Pancreas (tissue), 10 donors: ENCODE data around the gene KRTAP20-4. TPM values are rescaled to one million over a fixed set of nuclear protein-coding genes. Genes with fewer than 3 reads are reported as not detected.

Experiments used
- ATAC-seq, 4 donors: fragments of 200-7000 bp; cut with Tn5 transposase; one replicate each; pipeline versions ENCODE4 v1.8.0 to v1.9.1; 2020; ENCODE audit warnings: mild to moderate bottlenecking in 4 of 4, moderate library complexity in 4 of 4
- DNase-seq, 6 donors: peaks; one replicate each; pipeline ENCODE4 v3.0.0-alpha.2; 2020
- FAIRE-seq: peaks from 2 replicates; lab custom pipeline; 2012; peaks lifted over from hg19 to GRCh38; lab: Jason Lieb, UNC
- H3K27ac ChIP-seq, 4 donors: fragments of 200-600 bp; sonication (generic); 1 replicate in 3 of 4; 2 replicates in 1 of 4; pipeline versions ENCODE4 v1.5.0 to v1.8.0; 2020
- H3K27me3 ChIP-seq, 4 donors: fragments of 200-600 bp; one replicate each; pipeline ENCODE4 v1.8.0; 2021
- H3K36me3 ChIP-seq, 3 donors: fragments of 200-600 bp; sonication (generic) in 1 of 3; one replicate each; pipeline versions ENCODE4 v1.5.0 to v1.8.0; 2020 to 2021
- H3K4me1 ChIP-seq, 3 donors: fragments of 200-600 bp; one replicate each; pipeline ENCODE4 v1.8.0; 2021
- H3K4me3 ChIP-seq, 4 donors: fragments of 200-600 bp; sonication (generic) in 2 of 4; one replicate each; pipeline versions ENCODE4 v1.5.0 to v1.8.0; 2020 to 2021
- H3K9me3 ChIP-seq, 4 donors: fragments of 200-600 bp; one replicate each; pipeline ENCODE4 v1.8.0; 2021
- CTCF ChIP-seq, 4 donors: fragments of 200-600 bp; sonication (generic) in 3 of 4; IDR thresholded peaks; one replicate each; pipeline versions ENCODE4 v1.5.0 to v1.8.0; 2021; ENCODE audit warnings: antibody characterized with exemption in 4 of 4
- WGBS, 2 donors: extraction: QIAGEN DNeasy Blood & Tissue Kit; methylation state at CpG; one replicate each; pipeline ENCODE4 v1.1.7; 2013; 5-methylcytosine and 5-hydroxymethylcytosine counted together
- intact Hi-C, 3 donors: fragments of 100-400 bp; cut with DNase I; formaldehyde crosslinking; loops; one replicate each; pipeline versions ENCODE4 v1.11.1 to v1.14.2; 2022
- polyA plus RNA-seq, 2 donors: library from polyadenylated mRNA; stranded (reverse); fragments of 200-250 nt; gene quantifications; one replicate each; pipeline ENCODE4 v1.2.3, GENCODE V29; 2013
- total RNA-seq, 6 donors: library from RNA; stranded (reverse); fragmentation: NEBNext Ultra II Directional in 4 of 6; extraction: Animal tissue kit (Norgen Biotek cat#: 25700) in 4 of 6; gene quantifications; one replicate each; pipeline versions ENCODE4 v1.2.1 to v1.2.4, GENCODE V29; 2021 to 2023
- donor health status: healthy with polysubstance abuse.
- donor health status: DM: no; HTN: no; CAD: no; lungs with moderate emphysema.
- donor health status: DM: no; HTN: no; CAD: no.
- donor health status: control.
- donor health status: control.
- donor health status: Bipolar disorder and iron deficiency.
- donor health status: DM: yes; HTN: yes; CAD: no.
- donor health status: DM: no; HTN: no; CAD: no.
- donor health status: DM: no; HTN: no; CAD: no.
- donor health status: DM: yes; HTN: yes; CAD: no.

The KRTAP20-4 gene
- total and polyA plus RNA-seq, 8 donors: not detected

- ATAC-seq (no peak), FAIRE-seq (no peak), DNase-seq (no peak)
- TF ChIP-seq CTCF (IDR thresholded peaks at IDR 0.05): no peak
- Histone ChIP-seq H3K4me3 (no peak overlapping the region), H3K9me3 (no peaks in the 10 kb centered on the region), H3K27ac (no peak overlapping the region), H3K27me3 (no peaks in the 10 kb centered on the region), H3K36me3 (no peaks in the 10 kb centered on the region), H3K4me1 (no peaks in the 10 kb centered on the region)
- 75 to 85% methylated on average over 3 of the region's 3 CpGs for WGBS, 2 donors
- intact Hi-C loops: no loop called here
Measured at GRCh38 chr21:30638686-30639085, 18.3 kb downstream of the KRTAP20-4 start.

GRCh38 chr21:30642564-30642963 lies 22.1 kb downstream of the KRTAP20-4 start, which contains the start of gene KRTAP20-3:
Gene KRTAP20-3, plus strand, starts transcription at chr21:30642864.
- Histone ChIP-seq H3K27ac (no peak within 1 kb of the TSS), H3K9me3 (no peaks in the 10 kb centered on the region), H3K4me3 (no peak within 1 kb of the TSS), H3K4me1 (no peaks in the 10 kb centered on the region), H3K36me3 (no peaks in the 10 kb centered on the region), H3K27me3 (no peaks in the 10 kb centered on the region)
- no peak for TF ChIP-seq CTCF (IDR thresholded peaks at IDR 0.05)
- WGBS, 2 donors: 50 to 80% methylated on average over 2 of the region's 2 CpGs
- DNase-seq (no peak), ATAC-seq (no peak), FAIRE-seq (no peak)
- intact Hi-C loops: no loop called here

GRCh38 chr21:30646904-30647414 lies 26.5 kb downstream of the KRTAP20-4 start:
- DNase-seq: no peak
- Histone ChIP-seq H3K27me3 (no peaks in the 10 kb centered on the region), H3K27ac (no peak overlapping the region), H3K9me3 (no peaks in the 10 kb centered on the region), H3K4me1 (no peaks in the 10 kb centered on the region), H3K36me3 (no peaks in the 10 kb centered on the region), H3K4me3 (no peak overlapping the region)
- no peak for TF ChIP-seq CTCF (IDR thresholded peaks at IDR 0.05)
- WGBS, 2 donors: 43 to 47% methylated on average over 1 of the region's 1 CpG
- no peak for FAIRE-seq
- ATAC-seq: no peak
- intact Hi-C loops: no loop called here

- no peak for TF ChIP-seq CTCF (IDR thresholded peaks at IDR 0.05)
- Histone ChIP-seq H3K36me3 (no peaks in the 10 kb centered on the region), H3K9me3 (no peaks in the 10 kb centered on the region), H3K4me1 (no peaks in the 10 kb centered on the region), H3K4me3 (no peak overlapping the region), H3K27ac (no peak overlapping the region), H3K27me3 (no peaks in the 10 kb centered on the region)
- no peak for FAIRE-seq
- DNase-seq: no peak
- ATAC-seq: no peak
- intact Hi-C loops: no loop called here
Measured at GRCh38 chr21:30652891-30653290, 32.5 kb downstream of the KRTAP20-4 start.

GRCh38 chr21:30668776-30669175 lies 48.3 kb downstream of the KRTAP20-4 start:
- no peak overlapping the region for H3K27ac ChIP-seq

More at GRCh38 chr21:30668776-30669175, 48.3 kb downstream of the KRTAP20-4 start:
- H3K27me3 ChIP-seq: no peaks in the 10 kb centered on the region
- 74 to 80% methylated on average over 1 of the region's 1 CpG for WGBS, 2 donors
- H3K4me3 ChIP-seq: no peak overlapping the region
- intact Hi-C loops: no loop called here
- no peaks in the 10 kb centered on the region for H3K4me1 ChIP-seq
- TF ChIP-seq CTCF (IDR thresholded peaks at IDR 0.05): no peak
- FAIRE-seq: no peak
- no peaks in the 10 kb centered on the region for H3K9me3 ChIP-seq
- DNase-seq: no peak
- ATAC-seq: no peak
- no peaks in the 10 kb centered on the region for H3K36me3 ChIP-seq

Other genes with a start within 250 kb of the KRTAP20-4 start
- gene KRTAP13-2, start 248.4 kb upstream of the KRTAP20-4 start, total RNA-seq: not detected
- gene KRTAP13-2, start 248.4 kb upstream of the KRTAP20-4 start, polyA plus RNA-seq: not detected
- not detected for gene KRTAP13-1, start 224.6 kb upstream of the KRTAP20-4 start, total RNA-seq
- not detected for gene KRTAP13-1, start 224.6 kb upstream of the KRTAP20-4 start, polyA plus RNA-seq
- gene KRTAP13-3, start 194.7 kb upstream of the KRTAP20-4 start, total RNA-seq: not detected
- gene KRTAP13-3, start 194.7 kb upstream of the KRTAP20-4 start, polyA plus RNA-seq: not detected
- not detected for gene KRTAP13-4, start 190.4 kb upstream of the KRTAP20-4 start, total RNA-seq
- not detected for gene KRTAP13-4, start 190.4 kb upstream of the KRTAP20-4 start, polyA plus RNA-seq
- gene KRTAP15-1, start 180.4 kb upstream of the KRTAP20-4 start, total RNA-seq: not detected
- gene KRTAP15-1, start 180.4 kb upstream of the KRTAP20-4 start, polyA plus RNA-seq: not detected
- gene KRTAP19-1, start 140.3 kb upstream of the KRTAP20-4 start, total RNA-seq: not detected
- gene KRTAP19-1, start 140.3 kb upstream of the KRTAP20-4 start, polyA plus RNA-seq: not detected
- gene KRTAP19-2, start 133.2 kb upstream of the KRTAP20-4 start, total RNA-seq: not detected
- not detected for gene KRTAP19-2, start 133.2 kb upstream of the KRTAP20-4 start, polyA plus RNA-seq
- not detected for gene KRTAP19-3, start 128.6 kb upstream of the KRTAP20-4 start, total RNA-seq
- not detected for gene KRTAP19-3, start 128.6 kb upstream of the KRTAP20-4 start, polyA plus RNA-seq
- gene KRTAP19-4, start 123.5 kb upstream of the KRTAP20-4 start, total RNA-seq: not detected
- not detected for gene KRTAP19-4, start 123.5 kb upstream of the KRTAP20-4 start, polyA plus RNA-seq
- not detected for gene KRTAP19-5, start 118.5 kb upstream of the KRTAP20-4 start, total RNA-seq
- not detected for gene KRTAP19-5, start 118.5 kb upstream of the KRTAP20-4 start, polyA plus RNA-seq
- gene KRTAP19-6, start 78.8 kb upstream of the KRTAP20-4 start, total RNA-seq: not detected
- not detected for gene KRTAP19-6, start 78.8 kb upstream of the KRTAP20-4 start, polyA plus RNA-seq
- not detected for gene KRTAP19-7, start 59.3 kb upstream of the KRTAP20-4 start, total RNA-seq
- not detected for gene KRTAP19-7, start 59.3 kb upstream of the KRTAP20-4 start, polyA plus RNA-seq
- not detected for gene KRTAP22-2, start 30.2 kb upstream of the KRTAP20-4 start, total RNA-seq
- not detected for gene KRTAP22-2, start 30.2 kb upstream of the KRTAP20-4 start, polyA plus RNA-seq
- not detected for gene KRTAP6-3, start 28.2 kb upstream of the KRTAP20-4 start, total RNA-seq
- gene KRTAP6-3, start 28.2 kb upstream of the KRTAP20-4 start, polyA plus RNA-seq: not detected
- not detected for gene KRTAP6-2, start 21.7 kb upstream of the KRTAP20-4 start, total RNA-seq
- not detected for gene KRTAP6-2, start 21.7 kb upstream of the KRTAP20-4 start, polyA plus RNA-seq
- gene KRTAP22-1, start 19.5 kb upstream of the KRTAP20-4 start, total RNA-seq: not detected
- gene KRTAP22-1, start 19.5 kb upstream of the KRTAP20-4 start, polyA plus RNA-seq: not detected
- not detected for gene KRTAP6-1, start 6.7 kb upstream of the KRTAP20-4 start, total RNA-seq
- gene KRTAP6-1, start 6.7 kb upstream of the KRTAP20-4 start, polyA plus RNA-seq: not detected
- gene KRTAP20-1, start 4.2 kb upstream of the KRTAP20-4 start, total RNA-seq: not detected
- not detected for gene KRTAP20-1, start 4.2 kb upstream of the KRTAP20-4 start, polyA plus RNA-seq
- not detected for gene KRTAP20-2, start 14.6 kb downstream of the KRTAP20-4 start, total RNA-seq
- gene KRTAP20-2, start 14.6 kb downstream of the KRTAP20-4 start, polyA plus RNA-seq: not detected
- not detected for gene KRTAP20-3, start 22.2 kb downstream of the KRTAP20-4 start, total RNA-seq
- not detected for gene KRTAP20-3, start 22.2 kb downstream of the KRTAP20-4 start, polyA plus RNA-seq
- not detected for gene KRTAP21-3, start 98.2 kb downstream of the KRTAP20-4 start, total RNA-seq
- gene KRTAP21-3, start 98.2 kb downstream of the KRTAP20-4 start, polyA plus RNA-seq: not detected
- gene KRTAP21-2, start 126.6 kb downstream of the KRTAP20-4 start, total RNA-seq: not detected
- gene KRTAP21-2, start 126.6 kb downstream of the KRTAP20-4 start, polyA plus RNA-seq: not detected
- not detected for gene KRTAP21-1, start 134.8 kb downstream of the KRTAP20-4 start, total RNA-seq
- not detected for gene KRTAP21-1, start 134.8 kb downstream of the KRTAP20-4 start, polyA plus RNA-seq
- not detected for gene KRTAP8-1, start 192.6 kb downstream of the KRTAP20-4 start, total RNA-seq
- not detected for gene KRTAP8-1, start 192.6 kb downstream of the KRTAP20-4 start, polyA plus RNA-seq
- not detected for gene KRTAP7-1, start 209.1 kb downstream of the KRTAP20-4 start, total RNA-seq
- gene KRTAP7-1, start 209.1 kb downstream of the KRTAP20-4 start, polyA plus RNA-seq: not detected